Peyer's patch (tissue), 4 donors: Measurements from ENCODE around the gene KAZN. TPM values are rescaled to one million over a fixed set of nuclear protein-coding genes. Genes with fewer than 3 reads are reported as not detected.

Experiments used
- DNase-seq, 3 donors: peaks; one replicate each; pipeline ENCODE4 v3.0.0-alpha.2; 2017 to 2019
- H3K27ac ChIP-seq, 4 donors: fragments of 200-600 bp; sonication (generic); one replicate each; pipeline ENCODE4 v1.5.1; 2016 to 2019
- H3K27me3 ChIP-seq, 2 donors: fragments of 200-600 bp; sonication (generic); one replicate each; pipeline ENCODE4 v1.5.1; 2019
- H3K36me3 ChIP-seq, 3 donors: fragments of 200-600 bp; sonication (generic); one replicate each; pipeline ENCODE4 v1.5.1; 2016 to 2019
- H3K4me1 ChIP-seq, 4 donors: fragments of 200-600 bp; sonication (generic); one replicate each; pipeline ENCODE4 v1.5.1; 2016 to 2019
- H3K4me3 ChIP-seq, 4 donors: fragments of 200-600 bp; sonication (generic); 1 replicate in 3 of 4; 2 replicates in 1 of 4; pipeline ENCODE4 v1.5.1; 2016 to 2019; ENCODE audit warnings: mild to moderate bottlenecking in 1 of 4
- H3K9me3 ChIP-seq, 4 donors: fragments of 200-600 bp; sonication (generic); one replicate each; pipeline ENCODE4 v1.5.1; 2016 to 2019; ENCODE audit warnings: mild to moderate bottlenecking in 1 of 4
- CTCF ChIP-seq, 6 experiments: fragments of 450-650 bp in 4 of 6; fragments of 200-600 bp in 2 of 6; sonication (generic) in 1 of 6; IDR thresholded peaks; one replicate each; pipeline ENCODE4 v1.5.1; 2017 to 2019; ENCODE audit warnings: antibody characterized with exemption in 6 of 6, mild to moderate bottlenecking in 3 of 6, moderate library complexity in 1 of 6
- POLR2A ChIP-seq, 2 donors: fragments of 450-650 bp; IDR thresholded peaks; one replicate each; pipeline ENCODE4 v1.5.1; 2017; ENCODE audit warnings: antibody characterized with exemption in 2 of 2, mild to moderate bottlenecking in 2 of 2, moderate library complexity in 2 of 2
- total RNA-seq, 4 donors: library from RNA; depleted of rRNA; stranded (reverse); fragments of >200 nt; gene quantifications; one replicate each; pipeline ENCODE4 v1.1.0, GENCODE V29; 2016

Gene KAZN
- total RNA-seq, 4 donors from 2014 or later = 14.9 to 25.5 (median 21.7) TPM

GRCh38 chr1:14899686-14900085 lies 301.2 kb downstream of the KAZN start:
- Histone ChIP-seq H3K9me3 (no peaks in the 10 kb centered on the region), H3K27ac (no peak overlapping the region), H3K4me1 (no peaks in the 10 kb centered on the region), H3K36me3 (no peaks in the 10 kb centered on the region), H3K4me3 (no peak overlapping the region), H3K27me3 (no peaks in the 10 kb centered on the region)
- no peak for DNase-seq
- no peak for TF ChIP-seq CTCF (IDR thresholded peaks at IDR 0.05)
- TF ChIP-seq POLR2A (IDR thresholded peaks at IDR 0.05) = no peak

GRCh38 chr1:14901371-14901954 lies 303.0 kb downstream of the KAZN start:
- H3K4me3 ChIP-seq = no peak overlapping the region
- H3K27me3 ChIP-seq = no peaks in the 10 kb centered on the region
- TF ChIP-seq CTCF (IDR thresholded peaks at IDR 0.05) (no peak), POLR2A (IDR thresholded peaks at IDR 0.05) (no peak)

DNA sequence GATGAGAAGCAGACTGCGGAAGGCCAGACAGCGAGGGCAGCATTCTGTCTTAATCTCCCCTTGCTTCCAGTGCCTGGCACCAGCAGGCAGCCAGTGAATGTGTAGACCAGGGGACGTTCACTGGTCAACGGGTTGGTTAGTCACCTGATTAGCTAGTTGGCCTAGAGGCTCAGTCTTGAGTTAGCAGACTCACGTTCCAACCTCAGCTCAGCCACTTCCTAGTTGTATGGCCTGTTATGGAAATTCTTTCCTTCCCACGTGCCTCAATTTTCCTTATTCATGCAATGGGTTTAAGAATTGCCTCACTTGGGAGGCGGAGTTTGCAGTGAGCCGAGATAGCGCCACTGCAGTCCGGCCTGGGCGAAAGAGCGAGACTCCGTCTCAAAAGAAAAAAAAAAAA lies 305.4 kb downstream of the KAZN start:
- no peak for TF ChIP-seq CTCF (IDR thresholded peaks at IDR 0.05)
- TF ChIP-seq POLR2A (IDR thresholded peaks at IDR 0.05) = no peak
- Histone ChIP-seq H3K27me3 (no peaks in the 10 kb centered on the region), H3K4me1 (no peaks in the 10 kb centered on the region), H3K4me3 (no peak overlapping the region), H3K36me3 (no peaks in the 10 kb centered on the region), H3K27ac (no peak overlapping the region), H3K9me3 (no peaks in the 10 kb centered on the region)
- DNase-seq = no peak

More at GRCh38 chr1:14901371-14901954, 303.0 kb downstream of the KAZN start:
- H3K9me3 ChIP-seq = no peaks in the 10 kb centered on the region
- H3K36me3 ChIP-seq = no peaks in the 10 kb centered on the region
- H3K27ac ChIP-seq = no peak overlapping the region
- no peaks in the 10 kb centered on the region for H3K4me1 ChIP-seq
- no peak for DNase-seq

GRCh38 chr1:14906665-14907064 lies 308.2 kb downstream of the KAZN start:
- no peak for TF ChIP-seq CTCF (IDR thresholded peaks at IDR 0.05)
- TF ChIP-seq POLR2A (IDR thresholded peaks at IDR 0.05) = no peak
- no peaks in the 10 kb centered on the region for H3K9me3 ChIP-seq
- no peak overlapping the region for H3K4me3 ChIP-seq
- no peaks in the 10 kb centered on the region for H3K4me1 ChIP-seq
- H3K36me3 ChIP-seq = no peaks in the 10 kb centered on the region
- DNase-seq = no peak
- no peaks in the 10 kb centered on the region for H3K27me3 ChIP-seq
- H3K27ac ChIP-seq = no peak overlapping the region

GRCh38 chr1:14907416-14907815 lies 308.9 kb downstream of the KAZN start:
- DNase-seq = no peak
- H3K4me3 ChIP-seq = no peak overlapping the region
- no peaks in the 10 kb centered on the region for H3K27me3 ChIP-seq
- H3K4me1 ChIP-seq = no peaks in the 10 kb centered on the region
- H3K27ac ChIP-seq = no peak overlapping the region
- no peaks in the 10 kb centered on the region for H3K9me3 ChIP-seq
- H3K36me3 ChIP-seq = no peaks in the 10 kb centered on the region
- no peak for TF ChIP-seq POLR2A (IDR thresholded peaks at IDR 0.05)
- TF ChIP-seq CTCF (IDR thresholded peaks at IDR 0.05) = no peak

DNA sequence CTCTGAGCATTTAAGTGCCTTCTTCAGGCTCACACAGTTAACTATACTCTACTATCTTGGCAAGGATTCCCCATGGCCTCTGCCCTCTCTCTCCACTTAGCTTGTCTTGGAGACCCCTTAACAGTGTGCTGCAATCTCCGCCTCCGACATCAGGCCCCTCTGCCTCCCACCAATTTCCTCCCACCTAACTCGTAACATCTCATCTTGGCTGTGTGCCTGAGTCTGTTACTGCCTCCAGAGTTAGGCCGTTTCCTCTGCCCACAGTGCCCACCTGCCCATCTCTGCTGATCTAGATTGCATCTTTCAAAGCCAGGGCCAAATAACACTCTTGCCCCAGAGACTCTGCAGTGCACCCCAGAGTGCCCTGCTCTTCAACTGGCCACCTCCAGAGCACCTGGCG lies 310.8 kb downstream of the KAZN start:
- Histone ChIP-seq H3K27me3 (no peaks in the 10 kb centered on the region), H3K36me3 (no peaks in the 10 kb centered on the region), H3K9me3 (no peaks in the 10 kb centered on the region), H3K4me1 (no peaks in the 10 kb centered on the region), H3K4me3 (no peak overlapping the region), H3K27ac (no peak overlapping the region)
- TF ChIP-seq CTCF (IDR thresholded peaks at IDR 0.05) (no peak), POLR2A (IDR thresholded peaks at IDR 0.05) (no peak)
- DNase-seq = no peak
